IMR-90 (cell line): ENCODE data around the gene RSBN1. TPM values are rescaled to one million over a fixed set of nuclear protein-coding genes. Genes with fewer than 3 reads are reported as not detected.
A peak's percentile ranks its signal among the peaks of the same experiment; 100 is the strongest.

Experiments
- ATAC-seq: fragments of 200-7000 bp; cut with Tn5 transposase; 2 replicates; pipeline ENCODE4 v1.9.1; 2020; ENCODE audit warnings: low read depth, mild to moderate bottlenecking, moderate library complexity
- Bru-seq: library from RNA; stranded (reverse); fragments of 400-500 nt; gene quantifications from one replicate; lab custom pipeline; 2021; lab: Mats Ljungman, UMichigan
- BruChase-seq, 2 experiments: library from RNA; stranded (reverse); fragments of 400-500 nt; gene quantifications; one replicate each; lab custom pipeline; 2021; lab: Mats Ljungman, UMichigan
- BruUV-seq: library from RNA; stranded (reverse); fragments of 400-500 nt; replicated peaks from 2 replicates; lab custom pipeline; 2021; lab: Mats Ljungman, UMichigan
- CTCF ChIA-PET: fragments of 300-600 bp; formaldehyde crosslinking; extraction: SDS; loops from one replicate; lab custom pipeline; 2021; ENCODE audit warnings: antibody characterized with exemption; lab: Yijun Ruan, JAX
- POLR2A ChIA-PET: fragments of 300-600 bp; sonication (Branson Sonifier 250); formaldehyde crosslinking; loops from one replicate; lab custom pipeline; 2022; ENCODE audit warnings: antibody characterized with exemption; ENCODE audit not compliant: unreplicated experiment; lab: Charles Lee
- DNase-seq: peaks from one replicate; pipeline ENCODE4 v3.0.0; 2013
- H2AFZ ChIP-seq: replicated peaks from 2 replicates; pipeline ENCODE3; 2013; ENCODE audit warnings: low read length, mild to moderate bottlenecking; ENCODE audit not compliant: poor library complexity
- H2AK5ac ChIP-seq: 2 replicates; pipeline ENCODE4 v1.6.1; 2013; ENCODE audit warnings: low read depth, low read length, inconsistent platforms
- H2AK9ac ChIP-seq: replicated peaks from 2 replicates; pipeline ENCODE3; 2013; ENCODE audit warnings: mild to moderate bottlenecking, low read depth, low read length, moderate library complexity; ENCODE audit not compliant: poor library complexity
- H2BK120ac ChIP-seq: 2 replicates; pipeline ENCODE4 v1.6.1; 2013; ENCODE audit warnings: low read depth, low read length, inconsistent platforms
- H2BK15ac ChIP-seq: 3 replicates; pipeline ENCODE4 v1.6.1; 2013; ENCODE audit warnings: low read depth, low read length, inconsistent platforms
- H2BK20ac ChIP-seq: 2 replicates; pipeline ENCODE4 v1.6.1; 2013; ENCODE audit warnings: low read depth, mild to moderate bottlenecking, inconsistent platforms, low read length, moderate library complexity
- H2BK5ac ChIP-seq: 2 replicates; pipeline ENCODE4 v1.6.1; 2013; ENCODE audit warnings: mild to moderate bottlenecking, low read depth, low read length, inconsistent platforms; ENCODE audit not compliant: poor library complexity, severe bottlenecking
- H3K14ac ChIP-seq: replicated peaks from 2 replicates; pipeline ENCODE4 v1.6.1; 2013; ENCODE audit warnings: low read depth, low read length, inconsistent platforms
- H3K18ac ChIP-seq: 2 replicates; pipeline ENCODE4 v1.6.1; 2013; ENCODE audit warnings: low read depth, low read length, control low read depth
- H3K23ac ChIP-seq: 2 replicates; pipeline ENCODE4 v1.6.1; 2013; ENCODE audit warnings: low read depth, low read length, inconsistent platforms
- H3K27ac ChIP-seq: 2 replicates; pipeline ENCODE4 v1.5.1; 2013; ENCODE audit warnings: mild to moderate bottlenecking, control low read depth, low read length; ENCODE audit not compliant: insufficient read depth
- H3K27me3 ChIP-seq: 2 replicates; pipeline ENCODE4 v1.6.1; 2013; ENCODE audit warnings: low read length; ENCODE audit not compliant: control insufficient read depth, insufficient read depth
- H3K36me3 ChIP-seq: 2 replicates; pipeline ENCODE4 v1.6.1; 2013; ENCODE audit warnings: low read length, mixed read lengths; ENCODE audit not compliant: control insufficient read depth, insufficient read depth
- H3K4ac ChIP-seq: 2 replicates; pipeline ENCODE4 v1.6.1; 2013; ENCODE audit warnings: low read depth, low read length, inconsistent platforms
- H3K4me1 ChIP-seq: 2 replicates; pipeline ENCODE4 v1.6.1; 2013; ENCODE audit warnings: low read length, mixed read lengths; ENCODE audit not compliant: control insufficient read depth, insufficient read depth
- H3K4me2 ChIP-seq: 2 replicates; pipeline ENCODE4 v1.6.1; 2013; ENCODE audit warnings: low read depth, mild to moderate bottlenecking, control low read depth, low read length, moderate library complexity
- H3K4me3 ChIP-seq: 2 replicates; pipeline ENCODE4 v1.5.1; 2013; ENCODE audit warnings: low read depth, mild to moderate bottlenecking, control low read depth, low read length, moderate library complexity; ENCODE audit not compliant: insufficient read depth
- H3K56ac ChIP-seq: 2 replicates; pipeline ENCODE4 v1.6.1; 2013; ENCODE audit warnings: low read length, inconsistent platforms; ENCODE audit not compliant: insufficient read depth; ENCODE audit errors: extremely low read depth
- H3K79me1 ChIP-seq, 2 experiments: 2 replicates each; pipeline ENCODE4 v1.6.1; 2013; ENCODE audit warnings: low read length in 2 of 2, inconsistent platforms in 1 of 2, low read depth in 1 of 2
- H3K9ac ChIP-seq: 2 replicates; pipeline ENCODE4 v1.6.1; 2013; ENCODE audit warnings: low read depth, low read length, control low read depth
- H3K9me1 ChIP-seq: 2 replicates; pipeline ENCODE4 v1.6.1; 2013; ENCODE audit warnings: low read length, inconsistent platforms; ENCODE audit not compliant: insufficient read depth
- H3K9me3 ChIP-seq: 2 replicates; pipeline ENCODE4 v1.6.1; 2013; ENCODE audit warnings: low read length; ENCODE audit not compliant: control insufficient read depth, insufficient read depth
- H4K20me1 ChIP-seq: 2 replicates; pipeline ENCODE4 v1.6.1; 2013; ENCODE audit warnings: low read length, inconsistent platforms; ENCODE audit not compliant: insufficient read depth
- H4K5ac ChIP-seq: 2 replicates; pipeline ENCODE4 v1.6.1; 2013; ENCODE audit warnings: mild to moderate bottlenecking, low read depth, low read length, control low read depth
- H4K8ac ChIP-seq, 2 experiments: 2 replicates each; pipeline ENCODE4 v1.6.1; 2013; ENCODE audit warnings: low read depth in 2 of 2, low read length in 2 of 2, control low read depth in 1 of 2, inconsistent platforms in 1 of 2
- H4K91ac ChIP-seq: 2 replicates; pipeline ENCODE4 v1.6.1; 2013; ENCODE audit warnings: low read depth, low read length, inconsistent platforms; ENCODE audit not compliant: insufficient read depth
- BHLHE40 ChIP-seq: fragments of 150-350 bp; IDR thresholded peaks from 2 replicates; pipeline ENCODE4 v1.6.1; 2016; ENCODE audit warnings: mild to moderate bottlenecking, low read depth, low read length
- CEBPB ChIP-seq: IDR thresholded peaks from 2 replicates; pipeline ENCODE4 v1.6.1; 2012; ENCODE audit warnings: low read depth, low read length, improper control_type of control experiment
- FOS ChIP-seq: fragments of 150-350 bp; IDR thresholded peaks from 2 replicates; pipeline ENCODE4 v1.6.1; 2016; ENCODE audit warnings: low read depth, low read length
- MAFK ChIP-seq: IDR thresholded peaks from 2 replicates; pipeline ENCODE4 v1.6.1; 2012; ENCODE audit warnings: low read depth, low read length, improper control_type of control experiment
- MAZ ChIP-seq: IDR thresholded peaks from 2 replicates; pipeline ENCODE4 v1.6.1; 2012; ENCODE audit warnings: low read depth, mild to moderate bottlenecking, low read length, improper control_type of control experiment, moderate library complexity, borderline replicate concordance
- MXI1 ChIP-seq: IDR thresholded peaks from 2 replicates; pipeline ENCODE4 v1.6.1; 2012; ENCODE audit warnings: low read depth, mild to moderate bottlenecking, low read length, moderate library complexity, borderline replicate concordance
- NFE2L2 ChIP-seq: fragments of 150-350 bp; IDR thresholded peaks from 2 replicates; pipeline ENCODE4 v1.6.1; 2016; ENCODE audit warnings: low read depth, mild to moderate bottlenecking, low read length
- POLR2A ChIP-seq: IDR thresholded peaks from 2 replicates; pipeline ENCODE4 v1.6.1; 2012; ENCODE audit warnings: mild to moderate bottlenecking, low read depth, low read length
- RCOR1 ChIP-seq: IDR thresholded peaks from 2 replicates; pipeline ENCODE4 v1.6.1; 2012; ENCODE audit warnings: mild to moderate bottlenecking, low read length, improper control_type of control experiment; ENCODE audit not compliant: insufficient replicate concordance
- RFX5 ChIP-seq: IDR thresholded peaks from 2 replicates; pipeline ENCODE4 v1.8.0; 2012; ENCODE audit warnings: low read depth, mild to moderate bottlenecking, low read length, moderate library complexity
- SMC3 ChIP-seq: fragments of 150-350 bp; IDR thresholded peaks from 2 replicates; pipeline ENCODE4 v1.6.1; 2016; ENCODE audit warnings: low read depth, mild to moderate bottlenecking, antibody characterized with exemption, low read length, moderate library complexity
- WGBS, 2 experiments: methylation state at CpG; one replicate each; pipeline versions ENCODE4 v1.1.5 to v1.1.7; 2013; ENCODE audit warnings: missing lambda C conversion rate in 2 of 2; ENCODE audit not compliant: insufficient read length in 1 of 2; ENCODE audit errors: extremely low coverage in 2 of 2; 5-methylcytosine and 5-hydroxymethylcytosine counted together
- dilution Hi-C: fragments of 300-500 bp; cut with HindIII; formaldehyde crosslinking; loops from one replicate; pipeline ENCODE4 v1.14.3; 2018; ENCODE audit warnings: low sequenced_read_pairs; ENCODE audit not compliant: unreplicated experiment
- in situ Hi-C: fragments of 300-500 bp; cut with MboI; formaldehyde crosslinking; loops from 3 replicates; pipeline ENCODE4 v1.14.3; 2019; ENCODE audit warnings: low sequenced_read_pairs, inconsistent platforms, mixed read lengths
- intact Hi-C: fragments of 100-400 bp; cut with micrococcal nuclease; formaldehyde crosslinking; loops from 2 replicates; pipeline ENCODE4 v1.10.0; 2022
- long read RNA-seq: library from polyadenylated mRNA; unstranded; transcript quantifications from one replicate; pipeline ENCODE4 v2.0.0, GENCODE V29; 2021; ENCODE audit not compliant: unreplicated experiment
- polyA plus RNA-seq, 3 experiments: library from polyadenylated mRNA; depleted of rRNA; stranded (reverse); fragments of >200 nt; gene quantifications; 2 replicates each; pipeline ENCODE4 v1.2.3, GENCODE V29; 2012; ENCODE audit warnings: low replicate concordance in 1 of 3
- total RNA-seq: library from RNA; depleted of rRNA; stranded (reverse); fragments of >200 nt; gene quantifications from 2 replicates; pipeline ENCODE4 v1.2.3, GENCODE V29; 2012; rRNA removed
- TF ChIP-seq, protein P1 (sequence below): fragments of 150-350 bp; IDR thresholded peaks from 2 replicates; pipeline ENCODE4 v1.6.1; 2017; ENCODE audit warnings: mild to moderate bottlenecking, antibody characterized with exemption, low read length, low read depth
- TF ChIP-seq, protein P2 (sequence below): fragments of 150-350 bp; IDR thresholded peaks from 2 replicates; pipeline ENCODE4 v1.6.1; 2016; ENCODE audit warnings: low read depth, mild to moderate bottlenecking, low read length, moderate library complexity, borderline replicate concordance

Gene RSBN1
- total RNA-seq (11.7 and 12.8 TPM in 2 replicates), polyA plus RNA-seq (2012; rRNA removed) (4.6 and 5.3 TPM in 2 replicates), Bru-seq, nascent RNA (percentile 74 among the genes with signal in this experiment), BruChase-seq, experiment 1, labeled RNA remaining after a 6-hour chase (percentile 57 among the genes with signal in this experiment), BruChase-seq, experiment 2, labeled RNA remaining after a 2-hour chase (percentile 67 among the genes with signal in this experiment)
- polyA plus RNA-seq (2012; cell fraction: cytosol; rRNA removed) = 1.8 and 3.0 TPM in 2 replicates
- 3.0 and 10.1 TPM in 2 replicates for polyA plus RNA-seq (2012; cell fraction: nucleus; rRNA removed; ENCODE audit: low replicate concordance)
- long read RNA-seq, full-length matches to known transcripts = 3 of 13 reads
- long read RNA-seq, partial matches to known transcripts = 8 of 13 reads
- long read RNA-seq, other reads (novel, unspliced or antisense) = 2 of 13 reads

DNA sequence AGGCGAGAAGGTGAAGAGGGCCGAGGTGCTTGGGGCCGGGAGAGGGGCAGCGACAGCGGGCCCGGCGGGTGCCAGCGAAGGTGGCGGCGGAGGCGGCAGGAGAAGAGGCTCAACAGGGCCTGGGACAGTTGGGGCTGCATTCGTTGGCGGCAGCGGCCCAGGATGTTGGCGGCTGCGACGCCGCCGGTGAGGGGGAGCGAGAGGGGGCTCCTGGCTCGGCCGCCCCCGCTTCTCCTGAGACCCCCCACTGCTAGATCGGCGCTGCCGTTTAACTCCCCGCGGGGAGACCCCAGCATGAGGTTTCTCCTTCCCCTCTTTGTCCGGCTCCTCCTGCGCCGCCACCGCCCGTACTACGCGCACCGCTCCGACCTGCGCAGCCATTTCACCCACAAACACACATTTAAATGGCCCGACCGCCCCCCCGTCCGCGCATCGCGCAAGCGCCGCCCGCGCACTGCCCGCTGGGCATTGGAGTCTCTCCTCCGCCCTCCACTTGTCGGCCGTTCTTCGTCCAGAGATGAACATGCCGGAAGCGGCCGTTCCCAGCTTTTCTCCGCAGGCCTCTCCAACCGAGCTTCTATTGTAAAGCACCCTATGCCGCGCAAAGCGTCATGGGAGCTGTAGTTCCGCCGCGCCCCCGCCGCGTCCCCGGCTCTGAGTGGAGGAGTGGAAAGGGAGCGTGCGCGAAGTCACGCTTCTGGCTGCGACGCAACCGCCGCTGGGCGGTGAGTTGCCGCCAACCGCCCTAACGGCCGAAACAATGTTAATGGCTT, at the start of gene RSBN1:
RSBN1 (minus strand) TSS at position 589 of the 773 bp plus-strand sequence; CDS start at position 525, 64 bp downstream.
- DNase-seq (peak; percentile 99), ATAC-seq (peak; percentile 96)
- no peaks in the 10 kb centered on the region for H3K9me3 ChIP-seq
- H2BK15ac ChIP-seq = peak within 1 kb of the TSS; percentile 59; the same call in 2 of the 3 replicates
- no peaks in the 10 kb centered on the region for H3K9me1 ChIP-seq
- no peaks in the 10 kb centered on the region for H3K36me3 ChIP-seq
- peak within 1 kb of the TSS; percentile 96 for H4K5ac ChIP-seq
- ChIA-PET CTCF (no interaction called here), POLR2A (interaction anchor here (0.8 to 1.0 kb wide), 3 partner anchors 29 to 424 kb away, joined by 3 to 4 read pairs (median 4); no protein-coding TSS in a partner anchor)
- intact Hi-C loops (loop anchor here (1.0 to 10.0 kb wide), 3 partner anchors 53 to 417 kb away; partner anchors contain the start of genes AP4B1, MAGI3 and PHTF1), dilution Hi-C loops (no loop called here), in situ Hi-C loops (no loop called here)
- peak within 1 kb of the TSS; percentile 92 for H2AFZ ChIP-seq
- H3K4me1 ChIP-seq = peaks cover 4% of the 10 kb centered on the region
- H2BK5ac ChIP-seq = peak within 1 kb of the TSS; percentile 91
- H3K14ac ChIP-seq = peak within 1 kb of the TSS; percentile 92
- peak within 1 kb of the TSS; percentile 81 for H4K91ac ChIP-seq
- WGBS, 2 experiments = 1% methylated on average over 26 of the region's 82 CpGs; no CpG with 5 or more reads in 1 of the 2 experiments
- H2BK20ac ChIP-seq = 0 out of 2 replicates have a peak within 1 kb of the TSS, but pooled peaks have one; percentile 2
- H3K27me3 ChIP-seq = no peaks in the 10 kb centered on the region
- peak within 1 kb of the TSS; percentile 92 for H3K4me2 ChIP-seq
- peak within 1 kb of the TSS; percentile 60 for H3K27ac ChIP-seq
- H2BK120ac ChIP-seq = peak within 1 kb of the TSS; percentile 31; the same call in 1 of the 2 replicates
- peak within 1 kb of the TSS; percentile 79 for H3K56ac ChIP-seq
- peak within 1 kb of the TSS; percentile 94 for H3K9ac ChIP-seq
- peak within 1 kb of the TSS; percentile 89 for H3K23ac ChIP-seq
- H3K4me3 ChIP-seq = peak within 1 kb of the TSS; percentile 97
- peak within 1 kb of the TSS; percentile 83 for H2AK5ac ChIP-seq
- H3K79me1 ChIP-seq = peaks cover 0 to 27% of the 10 kb centered on the region in 2 experiments; a peak in 2 of 4 replicates
- peak within 1 kb of the TSS; percentile 92 for H2AK9ac ChIP-seq
- H3K18ac ChIP-seq = peak within 1 kb of the TSS; percentile 62; the same call in 1 of the 2 replicates
- H3K4ac ChIP-seq = peak within 1 kb of the TSS; percentile 86
- H4K8ac ChIP-seq = peak within 1 kb of the TSS; percentile 95
- TSS peak; percentile 27 for BruUV-seq
- H4K20me1 ChIP-seq = peaks cover 22% of the 10 kb centered on the region; the same call in 1 of the 2 replicates
- no peak for TF ChIP-seq RCOR1
- TF ChIP-seq MAFK = no peak
- 0 out of 2 replicates have a peak, but pooled peaks have one; percentile 38 for TF ChIP-seq MAZ
- TF ChIP-seq, protein P1, sequence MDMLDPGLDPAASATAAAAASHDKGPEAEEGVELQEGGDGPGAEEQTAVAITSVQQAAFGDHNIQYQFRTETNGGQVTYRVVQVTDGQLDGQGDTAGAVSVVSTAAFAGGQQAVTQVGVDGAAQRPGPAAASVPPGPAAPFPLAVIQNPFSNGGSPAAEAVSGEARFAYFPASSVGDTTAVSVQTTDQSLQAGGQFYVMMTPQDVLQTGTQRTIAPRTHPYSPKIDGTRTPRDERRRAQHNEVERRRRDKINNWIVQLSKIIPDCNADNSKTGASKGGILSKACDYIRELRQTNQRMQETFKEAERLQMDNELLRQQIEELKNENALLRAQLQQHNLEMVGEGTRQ = peak; percentile 34
- no peak for TF ChIP-seq RFX5
- TF ChIP-seq BHLHE40 = peak; percentile 98
- TF ChIP-seq SMC3 = no peak
- 0 out of 2 replicates have a peak, but pooled peaks have one; percentile 25 for TF ChIP-seq NFE2L2
- TF ChIP-seq POLR2A = peak; percentile 95
- TF ChIP-seq, protein P2, sequence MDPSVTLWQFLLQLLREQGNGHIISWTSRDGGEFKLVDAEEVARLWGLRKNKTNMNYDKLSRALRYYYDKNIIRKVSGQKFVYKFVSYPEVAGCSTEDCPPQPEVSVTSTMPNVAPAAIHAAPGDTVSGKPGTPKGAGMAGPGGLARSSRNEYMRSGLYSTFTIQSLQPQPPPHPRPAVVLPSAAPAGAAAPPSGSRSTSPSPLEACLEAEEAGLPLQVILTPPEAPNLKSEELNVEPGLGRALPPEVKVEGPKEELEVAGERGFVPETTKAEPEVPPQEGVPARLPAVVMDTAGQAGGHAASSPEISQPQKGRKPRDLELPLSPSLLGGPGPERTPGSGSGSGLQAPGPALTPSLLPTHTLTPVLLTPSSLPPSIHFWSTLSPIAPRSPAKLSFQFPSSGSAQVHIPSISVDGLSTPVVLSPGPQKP = no peak
- peak; percentile 84; the same call in 1 of the 2 replicates for TF ChIP-seq MXI1
- 0 out of 2 replicates have a peak, but pooled peaks have one; percentile 2 for TF ChIP-seq FOS
- peak; percentile 55; the same call in 1 of the 2 replicates for TF ChIP-seq CEBPB
